NT2/D1 (cell line): Measurements from ENCODE around the gene SEC14L2.

Source experiments
- SUZ12 ChIP-seq: IDR thresholded peaks from 2 replicates; pipeline ENCODE4 v1.6.1; 2011; ENCODE audit not compliant: insufficient read length, insufficient read depth; ENCODE audit errors: extremely low read depth
- ZNF274 ChIP-seq: IDR thresholded peaks from 2 replicates; pipeline ENCODE4 v1.6.1; 2011; ENCODE audit warnings: mild to moderate bottlenecking, low read depth, low read length

DNA sequence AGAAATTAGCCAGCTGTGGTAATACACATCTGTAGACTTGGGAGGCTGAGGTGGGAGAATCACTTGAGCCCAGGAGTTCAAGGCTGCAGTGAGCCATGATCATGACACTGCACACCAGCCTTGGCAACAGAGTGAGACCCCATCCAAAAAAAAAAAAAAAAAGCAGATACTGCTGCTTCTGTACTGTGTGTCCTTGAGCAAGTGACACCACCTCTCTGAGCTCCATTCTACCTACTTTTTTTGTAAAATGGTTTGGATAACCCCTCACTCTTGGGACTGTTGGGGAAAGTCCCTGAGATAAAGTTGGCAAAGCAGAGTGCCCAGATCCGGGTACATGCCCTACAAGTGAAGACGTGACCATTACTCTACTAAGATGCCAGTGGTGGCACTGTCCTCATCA, 72.3 kb downstream of the SEC14L2 start:
- no peak for TF ChIP-seq ZNF274
- no peak for TF ChIP-seq SUZ12
